Measurements from ENCODE around the gene ZNF749. TPM values are rescaled to one million over a fixed set of nuclear protein-coding genes. Genes with fewer than 3 reads are reported as not detected.

The ZNF749 gene
- total and polyA plus RNA-seq, 2 of the 8 experiments (the other 6 are each of a cell fraction or from before 2014, with no cell fraction given) = 15.2 to 24.4 TPM

- peak; percentile 69 for TF ChIP-seq KDM4A (IDR thresholded peaks at IDR 0.05; ENCODE audit: low read depth, low read length, severe bottlenecking)
- TF ChIP-seq CBX8 (IDR thresholded peaks at IDR 0.05; ENCODE audit: borderline replicate concordance, low read depth, low read length) = no peak
- no peak for TF ChIP-seq CEBPB (IDR thresholded peaks at IDR 0.05; ENCODE audit: low read depth, low read length)
- TF ChIP-seq TEAD4 (IDR thresholded peaks at IDR 0.05; ENCODE audit: low read depth, low read length) = no peak
- no peak for TF ChIP-seq BRCA1 (IDR thresholded peaks at IDR 0.05; ENCODE audit: low read depth, low read length)
- TF ChIP-seq SP4 (IDR thresholded peaks at IDR 0.05; ENCODE audit: low read length) = no peak
- TF ChIP-seq CHD2 (IDR thresholded peaks at IDR 0.05; ENCODE audit: low read length) = peak; percentile 77
- TF ChIP-seq POU5F1 (IDR thresholded peaks at IDR 0.05; ENCODE audit: low read depth, low read length) = no peak
- no peak for TF ChIP-seq RBBP5 (IDR thresholded peaks at IDR 0.05; ENCODE audit: borderline replicate concordance, low read depth, low read length)
- no peak for TF ChIP-seq EP300 (IDR thresholded peaks at IDR 0.05; ENCODE audit: borderline replicate concordance in 1 of 2, low read depth in 2 of 2, low read length in 2 of 2)
- no peak for TF ChIP-seq ATF2 (IDR thresholded peaks at IDR 0.05; ENCODE audit: low read length)
- no peak for TF ChIP-seq JUND (IDR thresholded peaks at IDR 0.05; ENCODE audit: low read length)
- TF ChIP-seq GTF2F1 (IDR thresholded peaks at IDR 0.05; ENCODE audit: borderline replicate concordance, low read depth, low read length) = no peak
- TF ChIP-seq, protein P1, sequence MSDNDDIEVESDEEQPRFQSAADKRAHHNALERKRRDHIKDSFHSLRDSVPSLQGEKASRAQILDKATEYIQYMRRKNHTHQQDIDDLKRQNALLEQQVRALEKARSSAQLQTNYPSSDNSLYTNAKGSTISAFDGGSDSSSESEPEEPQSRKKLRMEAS (IDR thresholded peaks at IDR 0.05) = no peak; the same call in none of the 2 replicates
- TF ChIP-seq SUZ12 (IDR thresholded peaks at IDR 0.05; ENCODE audit: low read length) = no peak
- TF ChIP-seq CREB1 (IDR thresholded peaks at IDR 0.05) = peak; percentile 81
- TF ChIP-seq TAF7 (optimal IDR thresholded peaks at IDR 0.05; ENCODE audit: borderline replicate concordance, low read depth, low read length) = no peak
- no peak for TF ChIP-seq RAD21 (IDR thresholded peaks at IDR 0.05 in 1 of 2, conservative IDR thresholded peaks at IDR 0.05 in 1 of 2; ENCODE audit: low read depth in 2 of 2, low read length in 2 of 2)
- TF ChIP-seq JUN (IDR thresholded peaks at IDR 0.05; ENCODE audit: low read depth, low read length) = no peak
- TF ChIP-seq ASH2L (IDR thresholded peaks at IDR 0.05; ENCODE audit: low read length) = no peak
- no peak for TF ChIP-seq BACH1 (IDR thresholded peaks at IDR 0.05; ENCODE audit: low read length)
- TF ChIP-seq SP1 (IDR thresholded peaks at IDR 0.05; ENCODE audit: low read depth, low read length) = peak; percentile 87
- no peak for TF ChIP-seq MAFK (IDR thresholded peaks at IDR 0.05; ENCODE audit: low read depth, low read length)
- TF ChIP-seq PHF8 (conservative IDR thresholded peaks at IDR 0.05; ENCODE audit: low read depth, low read length) = peak; percentile 64
Observed at GRCh38 chr19:57410877-57411671, 24.1 kb upstream of the ZNF749 start, which contains the start of gene ZNF17 (continued).
